ENCODE data around the gene ST6GALNAC2.

ST6GALNAC2 gene

GRCh38 chr17:76556765-76557367, 28.8 kb downstream of the ST6GALNAC2 start (continued):
- TF ChIP-seq ZNF302 (tag by site-specific recombination; IDR thresholded peaks at IDR 0.05; ENCODE audit: low read depth) = no peak
- TF ChIP-seq PRDM6 (tag by site-specific recombination; IDR thresholded peaks at IDR 0.05) = no peak; the same call in 1 of the 2 replicates
- no peak for TF ChIP-seq YY1 (tag by site-specific recombination; IDR thresholded peaks at IDR 0.05)
- peak; percentile 94 for TF ChIP-seq ZNF335 (tag by site-specific recombination; conservative IDR thresholded peaks at IDR 0.05)
- TF ChIP-seq ZNF610 (tag by site-specific recombination; IDR thresholded peaks at IDR 0.05; ENCODE audit: borderline replicate concordance) = no peak
- no peak for TF ChIP-seq SCRT1 (tag by site-specific recombination; IDR thresholded peaks at IDR 0.05; ENCODE audit: borderline replicate concordance)
- TF ChIP-seq ZNF221 (tag by site-specific recombination; IDR thresholded peaks at IDR 0.05; ENCODE audit: borderline replicate concordance) = no peak
- TF ChIP-seq ZFP37 (tag by site-specific recombination; IDR thresholded peaks at IDR 0.05) = no peak
- no peak for TF ChIP-seq ZBTB11 (tag by site-specific recombination; conservative IDR thresholded peaks at IDR 0.05; ENCODE audit: low read depth)
- no peak for TF ChIP-seq SP2 (tag by site-specific recombination; IDR thresholded peaks at IDR 0.05)
- no peak for TF ChIP-seq ZNF596 (tag by site-specific recombination; IDR thresholded peaks at IDR 0.05)
- no peak for TF ChIP-seq ZNF768 (tag by site-specific recombination; IDR thresholded peaks at IDR 0.05)
- TF ChIP-seq GLI4 (tag by site-specific recombination; IDR thresholded peaks at IDR 0.05) = no peak
- no peak for TF ChIP-seq HOXC10 (CRISPR knock-in tag; IDR thresholded peaks at IDR 0.05)
- peak; percentile 58; the same call in 1 of the 2 replicates for TF ChIP-seq ZNF777 (tag by site-specific recombination; IDR thresholded peaks at IDR 0.05; ENCODE audit: borderline replicate concordance)
- TF ChIP-seq PRDM10 (tag by site-specific recombination; IDR thresholded peaks at IDR 0.05) = peak; percentile 47
- TF ChIP-seq PRDM2 (tag by site-specific recombination; IDR thresholded peaks at IDR 0.05; ENCODE audit: borderline replicate concordance) = no peak
- TF ChIP-seq GLI2 (tag by site-specific recombination; IDR thresholded peaks at IDR 0.05; ENCODE audit: borderline replicate concordance, low read depth) = no peak
- no peak for TF ChIP-seq ZNF350 (tag by site-specific recombination; IDR thresholded peaks at IDR 0.05)
- no peak for TF ChIP-seq PATZ1 (tag by site-specific recombination; IDR thresholded peaks at IDR 0.05)
- no peak for TF ChIP-seq ZNF433 (tag by site-specific recombination; IDR thresholded peaks at IDR 0.05; ENCODE audit: low read depth)
- TF ChIP-seq SP3 (tag by site-specific recombination; IDR thresholded peaks at IDR 0.05) = no peak
- TF ChIP-seq OSR2 (tag by site-specific recombination; IDR thresholded peaks at IDR 0.05) = no peak
